CD4-positive, alpha-beta T cell treated with Interleukin-10 for 1 hour (primary cell): Measurements from ENCODE around the gene ZNF217.
"Not testable (repeated sequence)": the region's sequence is repeated elsewhere in the genome, so short reads cannot be mapped to it uniquely, and the experiment has no call there.

Experiments used
- DNase-seq: peaks from one replicate; pipeline ENCODE4 v3.0.0-alpha.2; 2020

The ZNF217 gene

GRCh38 chr20:53582251-53582570 is 11.4 kb downstream of the ZNF217 start:
- no peak for DNase-seq

- DNase-seq = peak; percentile 49
These were observed 12.0 kb downstream of the ZNF217 start for GRCh38 chr20:53581444-53582250.

GRCh38 chr20:53580376-53581111 is 13.1 kb downstream of the ZNF217 start:
- DNase-seq = no peak

GRCh38 chr20:53579581-53580375 is 13.9 kb downstream of the ZNF217 start:
- peak; percentile 50 for DNase-seq

- DNase-seq = no peak
These were observed 14.4 kb downstream of the ZNF217 start for GRCh38 chr20:53579266-53579580.

- DNase-seq = peak; percentile 88
These were observed 15.0 kb downstream of the ZNF217 start for GRCh38 chr20:53578492-53579222.

GRCh38 chr20:53576586-53577318 is 16.9 kb downstream of the ZNF217 start:
- DNase-seq = peak; percentile 47

- DNase-seq = no peak
These were observed 17.5 kb downstream of the ZNF217 start for GRCh38 chr20:53576195-53576580.

- DNase-seq = no peak
These were observed 18.0 kb downstream of the ZNF217 start for GRCh38 chr20:53575481-53576194.

- no peak for DNase-seq
These were observed 18.8 kb downstream of the ZNF217 start for GRCh38 chr20:53574819-53575218.

- no peak for DNase-seq
These were observed 19.3 kb downstream of the ZNF217 start for GRCh38 chr20:53574259-53574789.

- no peak for DNase-seq
These were observed 21.9 kb downstream of the ZNF217 start for GRCh38 chr20:53571555-53572286.

GRCh38 chr20:53570446-53571276 is 23.0 kb downstream of the ZNF217 start:
- DNase-seq = no peak

GRCh38 chr20:53569606-53570307 is 23.9 kb downstream of the ZNF217 start:
- DNase-seq = no peak

GRCh38 chr20:53569005-53569404 is 24.6 kb downstream of the ZNF217 start:
- DNase-seq = no peak

- DNase-seq = no peak
These were observed 25.3 kb downstream of the ZNF217 start for GRCh38 chr20:53568351-53568750.

GRCh38 chr20:53567379-53567917 is 26.2 kb downstream of the ZNF217 start:
- DNase-seq = no peak

GRCh38 chr20:53566623-53567022 is 27.0 kb downstream of the ZNF217 start:
- not testable (repeated sequence) for DNase-seq

GRCh38 chr20:53565254-53565653 is 28.4 kb downstream of the ZNF217 start:
- no peak for DNase-seq
